WTC11 (cell line): ENCODE results near the gene MYO5C. TPM values are rescaled to one million over a fixed set of nuclear protein-coding genes. Genes with fewer than 3 reads are reported as not detected.

Source experiments
- ATAC-seq: fragments of 200-7000 bp; cut with Tn5 transposase; 2 replicates; pipeline ENCODE4 v1.10.0; 2021; ENCODE audit warnings: mild to moderate bottlenecking, moderate library complexity
- CTCF ChIA-PET: fragments of 300-600 bp; sonication (Branson Sonifier 250); formaldehyde crosslinking; loops from one replicate; lab custom pipeline; 2021; ENCODE audit warnings: antibody characterized with exemption; lab: Charles Lee
- POLR2A ChIA-PET: fragments of 350-600 bp; sonication (Branson Sonifier 250); formaldehyde crosslinking; loops from one replicate; lab custom pipeline; 2021; ENCODE audit warnings: antibody characterized with exemption; lab: Charles Lee
- DNase-seq: peaks from one replicate; pipeline ENCODE4 v3.0.0; 2021; ENCODE audit warnings: low spot score
- H3K27ac Mint-ChIP-seq: 2 replicates; pipeline ENCODE4 v1.8.0; 2021; ENCODE audit warnings: mixed read lengths
- H3K27me3 Mint-ChIP-seq: 2 replicates; pipeline ENCODE4 v1.8.0; 2021; ENCODE audit warnings: low read depth, mild to moderate bottlenecking, moderate library complexity, mixed read lengths
- H3K36me3 Mint-ChIP-seq: 2 replicates; pipeline ENCODE4 v1.8.0; 2021; ENCODE audit warnings: mixed read lengths
- H3K4me1 Mint-ChIP-seq: 2 replicates; pipeline ENCODE4 v1.8.0; 2022; ENCODE audit warnings: mixed read lengths
- H3K4me3 Mint-ChIP-seq: 2 replicates; pipeline ENCODE4 v1.8.0; 2021; ENCODE audit warnings: mild to moderate bottlenecking, moderate library complexity, mixed read lengths
- H3K9me3 Mint-ChIP-seq: 2 replicates; pipeline ENCODE4 v1.8.0; 2021; ENCODE audit warnings: mixed read lengths
- AFF4 ChIP-seq: sonication (generic); formaldehyde crosslinking; IDR thresholded peaks from 2 replicates; pipeline ENCODE4 v1.8.1; 2023; ENCODE audit warnings: mild to moderate bottlenecking, missing genetic modification reagents, borderline replicate concordance
- ATF6 ChIP-seq: sonication (generic); formaldehyde crosslinking; IDR thresholded peaks from 2 replicates; pipeline ENCODE4 v1.8.1; 2023; ENCODE audit warnings: mild to moderate bottlenecking, missing genetic modification reagents
- CBFB ChIP-seq: sonication (generic); formaldehyde crosslinking; IDR thresholded peaks from 2 replicates; pipeline ENCODE4 v1.8.1; 2022; ENCODE audit warnings: mild to moderate bottlenecking, low read depth, missing genetic modification reagents
- E2F1 ChIP-seq: sonication (generic); formaldehyde crosslinking; IDR thresholded peaks from 2 replicates; pipeline ENCODE4 v1.8.0; 2022; ENCODE audit warnings: mild to moderate bottlenecking, missing genetic modification reagents
- ESRRA ChIP-seq: sonication (generic); formaldehyde crosslinking; IDR thresholded peaks from 2 replicates; pipeline ENCODE4 v1.8.1; 2022; ENCODE audit warnings: mild to moderate bottlenecking, missing genetic modification reagents, borderline replicate concordance
- ETV6 ChIP-seq: sonication (generic); formaldehyde crosslinking; IDR thresholded peaks from 2 replicates; pipeline ENCODE4 v1.8.1; 2022; ENCODE audit warnings: mild to moderate bottlenecking, missing genetic modification reagents
- FOXJ3 ChIP-seq: sonication (generic); formaldehyde crosslinking; IDR thresholded peaks from 2 replicates; pipeline ENCODE4 v1.9.0; 2021; ENCODE audit warnings: missing genetic modification reagents, mild to moderate bottlenecking, borderline replicate concordance
- FOXP1 ChIP-seq: sonication (generic); formaldehyde crosslinking; IDR thresholded peaks from 2 replicates; pipeline ENCODE4 v1.8.0; 2022; ENCODE audit warnings: missing genetic modification reagents, mild to moderate bottlenecking, moderate library complexity, borderline replicate concordance
- GRHL2 ChIP-seq: fragments of 250-450 bp; sonication (Bioruptor Pico); IDR thresholded peaks from 2 replicates; pipeline ENCODE4 v1.8.0; 2022; ENCODE audit warnings: mild to moderate bottlenecking, moderate library complexity; ENCODE audit not compliant: insufficient replicate concordance, severe bottlenecking
- IRF2 ChIP-seq: sonication (generic); formaldehyde crosslinking; IDR thresholded peaks from 2 replicates; pipeline ENCODE4 v1.8.0; 2022; ENCODE audit warnings: low read depth, missing genetic modification reagents, borderline replicate concordance
- MAX ChIP-seq: sonication (generic); formaldehyde crosslinking; IDR thresholded peaks from 2 replicates; pipeline ENCODE4 v1.8.0; 2022; ENCODE audit warnings: mild to moderate bottlenecking, missing genetic modification reagents
- NFATC4 ChIP-seq: fragments of 250-450 bp; sonication (Bioruptor Pico); IDR thresholded peaks from 2 replicates; pipeline ENCODE4 v1.9.0; 2021; ENCODE audit warnings: mild to moderate bottlenecking
- PREB ChIP-seq: sonication (generic); formaldehyde crosslinking; IDR thresholded peaks from 2 replicates; pipeline ENCODE4 v1.8.1; 2022; ENCODE audit warnings: mild to moderate bottlenecking, missing genetic modification reagents, moderate library complexity, borderline replicate concordance
- SMAD4 ChIP-seq: sonication (generic); formaldehyde crosslinking; IDR thresholded peaks from 2 replicates; pipeline ENCODE4 v1.8.0; 2022; ENCODE audit warnings: mild to moderate bottlenecking, missing genetic modification reagents
- TCF7 ChIP-seq: sonication (generic); formaldehyde crosslinking; IDR thresholded peaks from 2 replicates; pipeline ENCODE4 v1.8.0; 2022; ENCODE audit warnings: mild to moderate bottlenecking, low read depth, missing genetic modification reagents, moderate library complexity
- USF1 ChIP-seq: sonication (generic); formaldehyde crosslinking; IDR thresholded peaks from 2 replicates; pipeline ENCODE4 v1.8.0; 2022; ENCODE audit warnings: mild to moderate bottlenecking, missing genetic modification reagents
- ZBTB21 ChIP-seq: sonication (generic); formaldehyde crosslinking; IDR thresholded peaks from 2 replicates; pipeline ENCODE4 v1.8.1; 2023; ENCODE audit warnings: mild to moderate bottlenecking, missing genetic modification reagents, borderline replicate concordance
- ZNF423 ChIP-seq: fragments of 250-450 bp; sonication (Bioruptor Pico); IDR thresholded peaks from 2 replicates; pipeline ENCODE4 v2.1.2; 2022; ENCODE audit warnings: mild to moderate bottlenecking, moderate library complexity
- ZNF671 ChIP-seq: fragments of 250-450 bp; sonication (Bioruptor Pico); IDR thresholded peaks from 2 replicates; pipeline ENCODE4 v1.8.0; 2021; ENCODE audit warnings: mild to moderate bottlenecking
- total RNA-seq: library from RNA; stranded (reverse); gene quantifications from 3 replicates; pipeline ENCODE4 v1.2.3, GENCODE V29; 2021
- TF ChIP-seq, protein P1 (sequence below): sonication (generic); formaldehyde crosslinking; IDR thresholded peaks from 2 replicates; pipeline ENCODE4 v1.8.0; 2023; ENCODE audit warnings: mild to moderate bottlenecking, missing genetic modification reagents
- TF ChIP-seq, protein P2 (sequence below): sonication (generic); formaldehyde crosslinking; IDR thresholded peaks from 2 replicates; pipeline ENCODE4 v1.8.1; 2023; ENCODE audit warnings: mild to moderate bottlenecking, missing genetic modification reagents, moderate library complexity

Gene MYO5C
- total RNA-seq, 1 experiment from 2014 or later: 25.3 TPM

GRCh38 chr15:52308446-52309153 lies 13.0 kb upstream of the MYO5C start:
- H3K9me3 Mint-ChIP-seq: peaks cover 11% of the 10 kb centered on the region
- H3K36me3 Mint-ChIP-seq: peaks cover 3% of the 10 kb centered on the region; the same call in 1 of the 2 replicates
- H3K4me3 Mint-ChIP-seq: no peak overlapping the region
- ATAC-seq: peak; percentile 30
- H3K27ac Mint-ChIP-seq: peak overlapping the region; percentile 26; the same call in 1 of the 2 replicates
- peaks cover 5% of the 10 kb centered on the region for H3K4me1 Mint-ChIP-seq
- TF ChIP-seq ZBTB21 (CRISPR knock-in tag): no peak
- POLR2A ChIA-PET: no interaction called here
- CTCF ChIA-PET: no interaction called here
- DNase-seq: no peak
- H3K27me3 Mint-ChIP-seq: no peaks in the 10 kb centered on the region

DNA sequence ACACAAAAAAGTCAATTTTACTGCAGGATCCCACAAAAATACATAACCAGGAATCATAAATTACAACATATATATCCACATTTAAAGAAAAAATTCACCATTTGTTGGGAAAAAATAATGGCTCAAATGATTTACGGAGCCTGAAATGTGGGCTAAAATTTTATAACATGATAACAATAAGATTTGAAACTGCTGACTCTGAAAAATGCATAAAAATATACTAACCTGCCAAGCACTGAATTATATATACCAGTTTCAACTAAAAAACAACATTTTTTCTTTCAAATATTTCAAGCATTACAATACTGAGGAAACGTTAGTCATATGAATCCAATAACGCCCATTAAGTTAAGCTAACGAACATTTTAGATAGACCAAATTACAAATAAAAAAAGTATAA lies 12.2 kb upstream of the MYO5C start:
- H3K4me3 Mint-ChIP-seq: no peak overlapping the region
- no peak overlapping the region for H3K27ac Mint-ChIP-seq
- H3K9me3 Mint-ChIP-seq: peaks cover 11% of the 10 kb centered on the region
- no peak for TF ChIP-seq CBFB (CRISPR knock-in tag)
- no peak for TF ChIP-seq ZNF671 (CRISPR knock-in tag)
- no peak for TF ChIP-seq ZNF423
- no peak for TF ChIP-seq ATF6 (CRISPR knock-in tag)
- no peak for TF ChIP-seq GRHL2 (CRISPR knock-in tag)
- TF ChIP-seq ESRRA (CRISPR knock-in tag): no peak
- TF ChIP-seq NFATC4 (CRISPR knock-in tag): no peak
- TF ChIP-seq AFF4: no peak
- TF ChIP-seq SMAD4 (CRISPR knock-in tag): no peak
- TF ChIP-seq FOXJ3 (CRISPR knock-in tag): no peak
- no peak for TF ChIP-seq TCF7
- no peak for TF ChIP-seq MAX (CRISPR knock-in tag)
- no peak for TF ChIP-seq IRF2 (CRISPR knock-in tag)
- no peak for TF ChIP-seq FOXP1 (CRISPR knock-in tag)
- TF ChIP-seq USF1 (CRISPR knock-in tag): no peak
- TF ChIP-seq ETV6: no peak
- TF ChIP-seq, protein P1, sequence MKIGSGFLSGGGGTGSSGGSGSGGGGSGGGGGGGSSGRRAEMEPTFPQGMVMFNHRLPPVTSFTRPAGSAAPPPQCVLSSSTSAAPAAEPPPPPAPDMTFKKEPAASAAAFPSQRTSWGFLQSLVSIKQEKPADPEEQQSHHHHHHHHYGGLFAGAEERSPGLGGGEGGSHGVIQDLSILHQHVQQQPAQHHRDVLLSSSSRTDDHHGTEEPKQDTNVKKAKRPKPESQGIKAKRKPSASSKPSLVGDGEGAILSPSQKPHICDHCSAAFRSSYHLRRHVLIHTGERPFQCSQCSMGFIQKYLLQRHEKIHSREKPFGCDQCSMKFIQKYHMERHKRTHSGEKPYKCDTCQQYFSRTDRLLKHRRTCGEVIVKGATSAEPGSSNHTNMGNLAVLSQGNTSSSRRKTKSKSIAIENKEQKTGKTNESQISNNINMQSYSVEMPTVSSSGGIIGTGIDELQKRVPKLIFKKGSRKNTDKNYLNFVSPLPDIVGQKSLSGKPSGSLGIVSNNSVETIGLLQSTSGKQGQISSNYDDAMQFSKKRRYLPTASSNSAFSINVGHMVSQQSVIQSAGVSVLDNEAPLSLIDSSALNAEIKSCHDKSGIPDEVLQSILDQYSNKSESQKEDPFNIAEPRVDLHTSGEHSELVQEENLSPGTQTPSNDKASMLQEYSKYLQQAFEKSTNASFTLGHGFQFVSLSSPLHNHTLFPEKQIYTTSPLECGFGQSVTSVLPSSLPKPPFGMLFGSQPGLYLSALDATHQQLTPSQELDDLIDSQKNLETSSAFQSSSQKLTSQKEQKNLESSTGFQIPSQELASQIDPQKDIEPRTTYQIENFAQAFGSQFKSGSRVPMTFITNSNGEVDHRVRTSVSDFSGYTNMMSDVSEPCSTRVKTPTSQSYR (CRISPR knock-in tag): no peak
- no peak for TF ChIP-seq E2F1 (CRISPR knock-in tag)
- TF ChIP-seq, protein P2, sequence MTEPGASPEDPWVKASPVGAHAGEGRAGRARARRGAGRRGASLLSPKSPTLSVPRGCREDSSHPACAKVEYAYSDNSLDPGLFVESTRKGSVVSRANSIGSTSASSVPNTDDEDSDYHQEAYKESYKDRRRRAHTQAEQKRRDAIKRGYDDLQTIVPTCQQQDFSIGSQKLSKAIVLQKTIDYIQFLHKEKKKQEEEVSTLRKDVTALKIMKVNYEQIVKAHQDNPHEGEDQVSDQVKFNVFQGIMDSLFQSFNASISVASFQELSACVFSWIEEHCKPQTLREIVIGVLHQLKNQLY (CRISPR knock-in tag): no peak
- TF ChIP-seq PREB (CRISPR knock-in tag): no peak
- DNase-seq: no peak
- no peaks in the 10 kb centered on the region for H3K27me3 Mint-ChIP-seq
- H3K4me1 Mint-ChIP-seq: peaks cover 13% of the 10 kb centered on the region
- H3K36me3 Mint-ChIP-seq: peaks cover 3% of the 10 kb centered on the region; the same call in 1 of the 2 replicates
- CTCF ChIA-PET: no interaction called here
- ATAC-seq: no peak
- POLR2A ChIA-PET: no interaction called here
